H9 (cell line): ENCODE data around the gene ABCB6. TPM values are rescaled to one million over a fixed set of nuclear protein-coding genes. Genes with fewer than 3 reads are reported as not detected.

Source experiments
- DNase-seq: peaks from one replicate; pipeline ENCODE4 v3.0.0-alpha.2; 2017
- H2AFZ ChIP-seq: one replicate; pipeline ENCODE4 v1.6.1; 2013; ENCODE audit warnings: mild to moderate bottlenecking, low read length, control low read depth, moderate library complexity
- H2AK5ac ChIP-seq: 2 replicates; pipeline ENCODE4 v1.6.1; 2013; ENCODE audit warnings: low read length, control low read depth, mixed read lengths; ENCODE audit not compliant: insufficient read length
- H2BK120ac ChIP-seq: one replicate; pipeline ENCODE4 v1.6.1; 2013; ENCODE audit warnings: low read depth, mild to moderate bottlenecking, low read length, control low read depth, inconsistent platforms; ENCODE audit not compliant: poor library complexity, severe bottlenecking
- H2BK12ac ChIP-seq: 2 replicates; pipeline ENCODE4 v1.6.1; 2013; ENCODE audit warnings: low read length, control low read depth, mixed read lengths, low read depth; ENCODE audit not compliant: insufficient read length
- H2BK15ac ChIP-seq: 2 replicates; pipeline ENCODE4 v1.6.1; 2013; ENCODE audit warnings: low read depth, low read length, control low read depth
- H2BK20ac ChIP-seq: one replicate; pipeline ENCODE4 v1.6.1; 2013; ENCODE audit warnings: low read depth, mild to moderate bottlenecking, low read length, control low read depth, inconsistent platforms; ENCODE audit not compliant: poor library complexity, severe bottlenecking
- H2BK5ac ChIP-seq: 2 replicates; pipeline ENCODE4 v1.6.1; 2013; ENCODE audit warnings: low read length, control low read depth, mixed read lengths; ENCODE audit not compliant: insufficient read length
- H3K14ac ChIP-seq: 2 replicates; pipeline ENCODE4 v1.6.1; 2013; ENCODE audit warnings: low read length, control low read depth; ENCODE audit not compliant: insufficient read depth
- H3K18ac ChIP-seq: 2 replicates; pipeline ENCODE4 v1.6.1; 2013; ENCODE audit warnings: low read depth, mild to moderate bottlenecking, mixed read lengths, low read length, control low read depth; ENCODE audit not compliant: insufficient read length
- H3K23ac ChIP-seq: 2 replicates; pipeline ENCODE4 v1.6.1; 2013; ENCODE audit warnings: low read length, control low read depth, mixed read lengths, low read depth; ENCODE audit not compliant: insufficient read length
- H3K23me2 ChIP-seq: 2 replicates; pipeline ENCODE4 v1.6.1; 2013; ENCODE audit warnings: low read depth, mild to moderate bottlenecking, mixed read lengths, low read length, control low read depth; ENCODE audit not compliant: insufficient read length, poor library complexity, severe bottlenecking
- H3K27ac ChIP-seq: 2 replicates; pipeline ENCODE4 v1.5.1; 2013; ENCODE audit warnings: low read length, control low read depth, mixed read lengths, low read depth; ENCODE audit not compliant: insufficient read length
- H3K27me3 ChIP-seq: 2 replicates; pipeline ENCODE4 v1.6.1; 2013; ENCODE audit warnings: low read length, control low read depth, inconsistent platforms; ENCODE audit not compliant: insufficient read depth
- H3K4ac ChIP-seq: 2 replicates; pipeline ENCODE4 v1.6.1; 2013; ENCODE audit warnings: low read depth, mild to moderate bottlenecking, control low read depth, inconsistent platforms, low read length, moderate library complexity
- H3K4me1 ChIP-seq: 2 replicates; pipeline ENCODE4 v1.6.1; 2013; ENCODE audit warnings: low read length, control low read depth, inconsistent platforms; ENCODE audit not compliant: insufficient read depth
- H3K4me2 ChIP-seq: 2 replicates; pipeline ENCODE4 v1.6.1; 2013; ENCODE audit warnings: low read length, control low read depth, mixed read lengths; ENCODE audit not compliant: insufficient read length, insufficient read depth
- H3K56ac ChIP-seq: 2 replicates; pipeline ENCODE4 v1.6.1; 2013; ENCODE audit warnings: low read depth, mild to moderate bottlenecking, mixed read lengths, low read length, control low read depth; ENCODE audit not compliant: insufficient read length
- H3K79me1 ChIP-seq: 2 replicates; pipeline ENCODE4 v1.6.1; 2013; ENCODE audit warnings: low read depth, mild to moderate bottlenecking, moderate library complexity, low read length, control low read depth, inconsistent platforms; ENCODE audit not compliant: insufficient read depth, poor library complexity, severe bottlenecking
- H3K79me2 ChIP-seq: 2 replicates; pipeline ENCODE4 v1.6.1; 2013; ENCODE audit warnings: low read length, control low read depth, inconsistent platforms; ENCODE audit not compliant: insufficient read depth
- H3K9ac ChIP-seq: 2 replicates; pipeline ENCODE4 v1.6.1; 2013; ENCODE audit warnings: low read length, control low read depth, mixed read lengths; ENCODE audit not compliant: insufficient read length; ENCODE audit errors: extremely low read depth
- H3K9me3 ChIP-seq: one replicate; pipeline ENCODE4 v1.6.1; 2013; ENCODE audit warnings: low read depth, low read length, inconsistent platforms; ENCODE audit not compliant: control insufficient read depth
- H3T11ph ChIP-seq: one replicate; pipeline ENCODE4 v1.6.1; 2013; ENCODE audit warnings: mild to moderate bottlenecking, low read length, control low read depth, inconsistent platforms
- H4K20me1 ChIP-seq: one replicate; pipeline ENCODE4 v1.6.1; 2013; ENCODE audit not compliant: control insufficient read depth, insufficient read length, insufficient read depth
- H4K5ac ChIP-seq: 2 replicates; pipeline ENCODE4 v1.6.1; 2013; ENCODE audit warnings: low read depth, mild to moderate bottlenecking, mixed read lengths, low read length, control low read depth; ENCODE audit not compliant: insufficient read length
- H4K8ac ChIP-seq: replicated peaks from 2 replicates; pipeline ENCODE4 v1.6.1; 2013; ENCODE audit warnings: low read length, control low read depth, mixed read lengths, low read depth; ENCODE audit not compliant: insufficient read length
- H4K91ac ChIP-seq: 2 replicates; pipeline ENCODE4 v1.6.1; 2013; ENCODE audit warnings: low read depth, mild to moderate bottlenecking, moderate library complexity, mixed read lengths, low read length, control low read depth; ENCODE audit not compliant: insufficient read length
- H3K27ac Mint-ChIP-seq, 3 experiments: 2 replicates in 2 of 3; 3 replicates in 1 of 3; pipeline ENCODE4 v1.8.0; 2020 to 2021; ENCODE audit warnings: mixed read lengths in 3 of 3, mild to moderate bottlenecking in 1 of 3, moderate library complexity in 1 of 3
- H3K27me3 Mint-ChIP-seq: 2 replicates; pipeline ENCODE4 v1.8.0; 2021; ENCODE audit warnings: low read depth, mild to moderate bottlenecking, moderate library complexity, mixed read lengths
- H3K36me3 Mint-ChIP-seq, 3 experiments: 2 replicates in 2 of 3; 3 replicates in 1 of 3; pipeline ENCODE4 v1.8.0; 2020 to 2021; ENCODE audit warnings: low read depth in 3 of 3, mixed read lengths in 3 of 3; ENCODE audit not compliant: insufficient read depth in 1 of 3
- H3K4me1 Mint-ChIP-seq, 2 experiments: 2 replicates each; pipeline ENCODE4 v1.8.0; 2020; ENCODE audit warnings: mixed read lengths in 2 of 2
- H3K4me3 Mint-ChIP-seq, 2 experiments: 2 replicates in 1 of 2; 3 replicates in 1 of 2; pipeline ENCODE4 v1.8.0; 2020 to 2021; ENCODE audit warnings: mild to moderate bottlenecking in 2 of 2, mixed read lengths in 2 of 2, moderate library complexity in 1 of 2
- H3K9me3 Mint-ChIP-seq, 2 experiments: 2 replicates in 1 of 2; 3 replicates in 1 of 2; pipeline ENCODE4 v1.8.0; 2020; ENCODE audit warnings: mild to moderate bottlenecking in 2 of 2, mixed read lengths in 2 of 2, moderate library complexity in 1 of 2
- WGBS: extraction: QIAGEN DNeasy Blood & Tissue Kit; methylation state at CpG from one replicate; pipeline ENCODE4 v1.1.7; 2013; ENCODE audit warnings: missing lambda C conversion rate, low lambda C conversion rate, mixed read lengths; ENCODE audit not compliant: insufficient read length; ENCODE audit errors: extremely low coverage; 5-methylcytosine and 5-hydroxymethylcytosine counted together
- total RNA-seq: library from RNA; stranded (reverse); gene quantifications from 2 replicates; pipeline ENCODE4 v1.2.1, GENCODE V29; 2021
- TF ChIP-seq, protein P1 (sequence below): fragments of 200-600 bp; sonication (generic); conservative IDR thresholded peaks from 3 replicates; pipeline ENCODE4 v1.8.0; 2021; ENCODE audit warnings: antibody characterized with exemption, mild to moderate bottlenecking

The ABCB6 gene
- total RNA-seq, 1 experiment from 2014 or later, result 46.4 TPM

DNA sequence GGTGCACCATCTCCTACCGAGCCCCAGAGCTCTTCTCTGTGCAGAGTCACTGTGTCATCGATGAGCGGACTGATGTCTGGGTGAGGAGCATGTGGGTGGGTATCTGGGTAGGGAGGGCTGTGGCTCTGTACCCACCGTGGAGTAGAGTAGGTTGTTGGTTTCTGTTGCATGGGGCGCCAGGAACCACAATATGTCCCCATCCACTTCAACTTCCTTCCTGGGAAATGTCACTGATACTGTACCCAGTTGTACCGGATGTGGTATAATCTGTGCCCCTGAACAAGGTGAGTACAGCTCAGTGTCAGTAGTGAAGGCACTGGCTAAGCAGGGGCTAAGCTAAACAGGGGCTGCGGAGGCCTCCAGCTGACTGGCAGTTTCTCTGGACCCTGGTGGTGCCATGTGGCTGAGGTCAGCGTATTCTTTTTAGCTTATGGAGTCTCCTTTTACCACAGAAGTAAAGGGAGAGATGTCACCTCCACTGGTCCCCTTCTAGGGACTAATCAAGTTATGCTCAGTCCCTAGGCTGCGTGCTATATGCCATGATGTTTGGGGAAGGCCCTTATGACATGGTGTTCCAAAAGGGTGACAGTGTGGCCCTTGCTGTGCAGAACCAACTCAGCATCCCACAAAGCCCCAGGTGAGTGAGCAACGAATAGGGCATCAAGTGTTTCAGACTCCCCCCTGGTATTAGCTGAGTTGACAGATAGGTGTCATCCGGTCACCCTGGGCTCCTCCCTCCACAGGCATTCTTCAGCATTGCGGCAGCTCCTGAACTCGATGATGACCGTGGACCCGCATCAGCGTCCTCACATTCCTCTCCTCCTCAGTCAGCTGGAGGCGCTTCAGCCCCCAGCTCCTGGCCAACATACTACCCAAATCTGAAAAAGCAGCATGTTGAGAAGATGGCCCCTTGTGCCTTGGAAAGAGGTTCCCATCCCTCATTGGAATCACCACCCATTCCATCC lies 29.2 kb upstream of the ABCB6 start:
- Histone ChIP-seq H3K4me2 (no peak overlapping the region), H3K18ac (no peak overlapping the region), H4K20me1 (no peaks in the 10 kb centered on the region), H2BK120ac (no peak overlapping the region), H3K27me3 (no peaks in the 10 kb centered on the region), H2BK20ac (no peak overlapping the region), H3K4me1 (peaks cover 5% of the 10 kb centered on the region), H3K9ac (no peak overlapping the region), H2AFZ (no peak overlapping the region), H2BK12ac (no peak overlapping the region), H2AK5ac (no peak overlapping the region), H3K23me2 (peaks cover 5% of the 10 kb centered on the region), H3K14ac (no peak overlapping the region), H3K4ac (no peak overlapping the region), H3K79me1 (no peaks in the 10 kb centered on the region), H4K91ac (no peak overlapping the region), H2BK5ac (no peak overlapping the region), H3K56ac (no peak overlapping the region), H3K23ac (no peak overlapping the region), H2BK15ac (no peak overlapping the region), H3K9me3 (no peaks in the 10 kb centered on the region), H3T11ph (no peak overlapping the region), H4K8ac (no peak overlapping the region), H4K5ac (no peak overlapping the region), H3K27ac (no peak overlapping the region), H3K79me2 (no peaks in the 10 kb centered on the region)
- Mint-ChIP-seq H3K4me3 (no peak overlapping the region), H3K4me1 (peaks cover 31 to 42% of the 10 kb centered on the region in 2 experiments), H3K27me3 (peaks cover 23% of the 10 kb centered on the region), H3K9me3 (no peaks in the 10 kb centered on the region), H3K27ac (peak overlapping the region in 1 of 3 experiments; percentile 40; a peak in 1 of 7 replicates), H3K36me3 (peaks cover 9 to 24% (median 23%) of the 10 kb centered on the region in 3 experiments; a peak in 6 of 7 replicates)
- no peak for DNase-seq
- no CpG with 5 or more reads among the region's 17 CpGs for WGBS
- TF ChIP-seq, protein P1, sequence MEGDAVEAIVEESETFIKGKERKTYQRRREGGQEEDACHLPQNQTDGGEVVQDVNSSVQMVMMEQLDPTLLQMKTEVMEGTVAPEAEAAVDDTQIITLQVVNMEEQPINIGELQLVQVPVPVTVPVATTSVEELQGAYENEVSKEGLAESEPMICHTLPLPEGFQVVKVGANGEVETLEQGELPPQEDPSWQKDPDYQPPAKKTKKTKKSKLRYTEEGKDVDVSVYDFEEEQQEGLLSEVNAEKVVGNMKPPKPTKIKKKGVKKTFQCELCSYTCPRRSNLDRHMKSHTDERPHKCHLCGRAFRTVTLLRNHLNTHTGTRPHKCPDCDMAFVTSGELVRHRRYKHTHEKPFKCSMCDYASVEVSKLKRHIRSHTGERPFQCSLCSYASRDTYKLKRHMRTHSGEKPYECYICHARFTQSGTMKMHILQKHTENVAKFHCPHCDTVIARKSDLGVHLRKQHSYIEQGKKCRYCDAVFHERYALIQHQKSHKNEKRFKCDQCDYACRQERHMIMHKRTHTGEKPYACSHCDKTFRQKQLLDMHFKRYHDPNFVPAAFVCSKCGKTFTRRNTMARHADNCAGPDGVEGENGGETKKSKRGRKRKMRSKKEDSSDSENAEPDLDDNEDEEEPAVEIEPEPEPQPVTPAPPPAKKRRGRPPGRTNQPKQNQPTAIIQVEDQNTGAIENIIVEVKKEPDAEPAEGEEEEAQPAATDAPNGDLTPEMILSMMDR, result no peak; the same call in 2 of the 3 replicates
